Osteocyte (in vitro differentiated cells): ENCODE measurements around the gene NIP7. TPM values are rescaled to one million over a fixed set of nuclear protein-coding genes. Genes with fewer than 3 reads are reported as not detected.
A peak's percentile ranks its signal among the peaks of the same experiment; 100 is the strongest.

Experiments used
- DNase-seq: peaks from one replicate; pipeline ENCODE4 v3.0.0; 2021; ENCODE audit warnings: mixed read lengths; ENCODE audit not compliant: unreplicated experiment; ENCODE audit errors: extremely low spot score
- H3K27ac Mint-ChIP-seq: one replicate; pipeline ENCODE4 v1.8.0; 2021; ENCODE audit warnings: mild to moderate bottlenecking, mixed read lengths; ENCODE audit not compliant: unreplicated experiment
- H3K27me3 Mint-ChIP-seq: one replicate; pipeline ENCODE4 v1.8.0; 2021; ENCODE audit warnings: mixed read lengths; ENCODE audit not compliant: unreplicated experiment
- H3K36me3 Mint-ChIP-seq: one replicate; pipeline ENCODE4 v1.8.0; 2021; ENCODE audit warnings: mixed read lengths; ENCODE audit not compliant: unreplicated experiment
- H3K4me1 Mint-ChIP-seq: one replicate; pipeline ENCODE4 v1.8.0; 2021; ENCODE audit warnings: mixed read lengths; ENCODE audit not compliant: unreplicated experiment
- H3K4me3 Mint-ChIP-seq: one replicate; pipeline ENCODE4 v1.8.0; 2021; ENCODE audit warnings: mild to moderate bottlenecking, moderate library complexity, mixed read lengths; ENCODE audit not compliant: unreplicated experiment
- H3K9me3 Mint-ChIP-seq: one replicate; pipeline ENCODE4 v1.8.0; 2021; ENCODE audit warnings: mixed read lengths; ENCODE audit not compliant: unreplicated experiment
- CTCF ChIP-seq: fragments of 200-600 bp; sonication (generic); IDR thresholded peaks from 2 replicates; pipeline ENCODE4 v1.5.0; 2021; ENCODE audit warnings: antibody characterized with exemption, mild to moderate bottlenecking, moderate library complexity
- total RNA-seq: library from RNA; stranded (reverse); gene quantifications from 2 replicates; pipeline ENCODE4 v1.2.1, GENCODE V29; 2021

NIP7 gene
- total RNA-seq, 1 donor from 2014 or later, result 21.1 TPM

- peak; percentile 16 for TF ChIP-seq CTCF
- peak; percentile 97 for DNase-seq
- peak within 1 kb of the TSS; percentile 93 for H3K27ac Mint-ChIP-seq
- no peaks in the 10 kb centered on the region for H3K9me3 Mint-ChIP-seq
- H3K4me1 Mint-ChIP-seq, result peaks cover 28% of the 10 kb centered on the region
- H3K27me3 Mint-ChIP-seq, result no peaks in the 10 kb centered on the region
- H3K36me3 Mint-ChIP-seq, result peaks cover 26% of the 10 kb centered on the region
- H3K4me3 Mint-ChIP-seq, result peak within 1 kb of the TSS; percentile 79
Observed at GRCh38 chr16:69330286-69331109, 9.1 kb upstream of the NIP7 start, which contains the start of gene PDF. Gene PDF (minus strand): TSS chr16:69330588. CDS start chr16:69330570, 18 bp downstream.

- no peak for DNase-seq
- TF ChIP-seq CTCF, result no peak
- H3K4me1 Mint-ChIP-seq, result peaks cover 27% of the 10 kb centered on the region
- no peak overlapping the region for H3K27ac Mint-ChIP-seq
- H3K36me3 Mint-ChIP-seq, result peaks cover 28% of the 10 kb centered on the region
- H3K27me3 Mint-ChIP-seq, result no peaks in the 10 kb centered on the region
- no peak overlapping the region for H3K4me3 Mint-ChIP-seq
- H3K9me3 Mint-ChIP-seq, result no peaks in the 10 kb centered on the region
Observed at GRCh38 chr16:69334696-69335095, 4.9 kb upstream of the NIP7 start.

- Mint-ChIP-seq H3K4me3 (peak overlapping the region; percentile 98), H3K27me3 (no peaks in the 10 kb centered on the region), H3K27ac (peak overlapping the region; percentile 96), H3K36me3 (peaks cover 25% of the 10 kb centered on the region), H3K4me1 (peaks cover 36% of the 10 kb centered on the region), H3K9me3 (no peaks in the 10 kb centered on the region)
- TF ChIP-seq CTCF, result no peak
- no peak for DNase-seq
Observed at GRCh38 chr16:69338557-69339288, 849 bp upstream of the NIP7 start.

- no peak for DNase-seq
- Mint-ChIP-seq H3K9me3 (no peaks in the 10 kb centered on the region), H3K4me1 (peaks cover 36% of the 10 kb centered on the region)
Observed at GRCh38 chr16:69340095-69340644, 598 bp downstream of the NIP7 start.

More at GRCh38 chr16:69340095-69340644, 598 bp downstream of the NIP7 start:
- Mint-ChIP-seq H3K27ac (peak overlapping the region; percentile 96), H3K36me3 (peaks cover 15% of the 10 kb centered on the region), H3K27me3 (no peaks in the 10 kb centered on the region), H3K4me3 (peak overlapping the region; percentile 98)
- no peak for TF ChIP-seq CTCF
